Measurements from ENCODE around the gene FBXO38. TPM values are rescaled to one million over a fixed set of nuclear protein-coding genes. Genes with fewer than 3 reads are reported as not detected.

The FBXO38 gene
- total RNA-seq, 3 donors from 2014 or later: 50.6 to 80.9 (median 67.5) TPM

- Histone ChIP-seq H3K4me1 (no peaks in the 10 kb centered on the region), H3K9me3 (no peaks in the 10 kb centered on the region), H3K4me3 (no peak overlapping the region), H3K36me3 (no peaks in the 10 kb centered on the region), H3K27me3 (no peaks in the 10 kb centered on the region), H3K27ac (no peak overlapping the region)
- intact Hi-C loops (cut with DNase I; ENCODE audit: low total_unique reads): no loop called here
- no peak for DNase-seq (ENCODE audit: low spot score in 2 of 2)
- no peak for TF ChIP-seq POLR2AphosphoS5 (IDR thresholded peaks at IDR 0.05)
These were observed 70.8 kb downstream of the FBXO38 start for GRCh38 chr5:148454576-148454975.

- TF ChIP-seq POLR2AphosphoS5 (IDR thresholded peaks at IDR 0.05) (no peak), CTCF (IDR thresholded peaks at IDR 0.05) (no peak), POLR2A (IDR thresholded peaks at IDR 0.05) (no peak)
- Histone ChIP-seq H3K27me3 (no peaks in the 10 kb centered on the region), H3K4me3 (no peak overlapping the region), H3K36me3 (no peaks in the 10 kb centered on the region), H3K27ac (no peak overlapping the region), H3K4me1 (no peaks in the 10 kb centered on the region), H3K9me3 (no peaks in the 10 kb centered on the region)
- intact Hi-C loops (cut with DNase I; ENCODE audit: low total_unique reads): no loop called here
- DNase-seq (ENCODE audit: low spot score in 2 of 2): no peak
These were observed 71.4 kb downstream of the FBXO38 start for GRCh38 chr5:148455185-148455584.

- no peaks in the 10 kb centered on the region for H3K36me3 ChIP-seq
- no peak for TF ChIP-seq POLR2A (IDR thresholded peaks at IDR 0.05)
- TF ChIP-seq POLR2AphosphoS5 (IDR thresholded peaks at IDR 0.05): no peak
- TF ChIP-seq CTCF (IDR thresholded peaks at IDR 0.05): no peak
- H3K4me1 ChIP-seq: no peaks in the 10 kb centered on the region
- no peak overlapping the region for H3K27ac ChIP-seq
- intact Hi-C loops (cut with DNase I; ENCODE audit: low total_unique reads): no loop called here
- no peak overlapping the region for H3K4me3 ChIP-seq
- H3K9me3 ChIP-seq: no peaks in the 10 kb centered on the region
- no peaks in the 10 kb centered on the region for H3K27me3 ChIP-seq
- DNase-seq (ENCODE audit: low spot score in 2 of 2): no peak
These were observed 73.4 kb downstream of the FBXO38 start for GRCh38 chr5:148457183-148457620.

- no peak overlapping the region for H3K27ac ChIP-seq
- DNase-seq (ENCODE audit: low spot score in 2 of 2): no peak
- intact Hi-C loops (cut with DNase I; ENCODE audit: low total_unique reads): no loop called here
- TF ChIP-seq CTCF (IDR thresholded peaks at IDR 0.05) (no peak), POLR2A (IDR thresholded peaks at IDR 0.05) (no peak), POLR2AphosphoS5 (IDR thresholded peaks at IDR 0.05) (no peak)
- no peaks in the 10 kb centered on the region for H3K27me3 ChIP-seq
- H3K36me3 ChIP-seq: no peaks in the 10 kb centered on the region
- H3K4me1 ChIP-seq: no peaks in the 10 kb centered on the region
- no peak overlapping the region for H3K4me3 ChIP-seq
- H3K9me3 ChIP-seq: no peaks in the 10 kb centered on the region
These were observed 74.5 kb downstream of the FBXO38 start for GRCh38 chr5:148458036-148458888.

- H3K4me1 ChIP-seq: no peaks in the 10 kb centered on the region
- intact Hi-C loops (cut with DNase I; ENCODE audit: low total_unique reads): no loop called here
- TF ChIP-seq POLR2A (IDR thresholded peaks at IDR 0.05): no peak
- no peak for TF ChIP-seq POLR2AphosphoS5 (IDR thresholded peaks at IDR 0.05)
- TF ChIP-seq CTCF (IDR thresholded peaks at IDR 0.05): no peak
These were observed 75.9 kb downstream of the FBXO38 start for GRCh38 chr5:148459669-148460068.

More at GRCh38 chr5:148459669-148460068, 75.9 kb downstream of the FBXO38 start:
- no peak overlapping the region for H3K4me3 ChIP-seq
- no peak overlapping the region for H3K27ac ChIP-seq
- H3K27me3 ChIP-seq: no peaks in the 10 kb centered on the region
- DNase-seq (ENCODE audit: low spot score in 2 of 2): no peak
- H3K36me3 ChIP-seq: no peaks in the 10 kb centered on the region
- H3K9me3 ChIP-seq: no peaks in the 10 kb centered on the region

Data from breast epithelium (tissue), 4 donors.